ENCODE results near the gene VMP1. TPM values are rescaled to one million over a fixed set of nuclear protein-coding genes. Genes with fewer than 3 reads are reported as not detected.

VMP1 gene
- polyA plus RNA-seq, 6 donors from 2014 or later, result 37.2 to 73.1 (median 45.1) TPM

- peaks cover 0 to 5% of the 10 kb centered on the region in 2 donors for H3K36me3 Mint-ChIP-seq
Measured at GRCh38 chr17:59719526-59719925, 12.1 kb downstream of the VMP1 start.

GRCh38 chr17:59722623-59723022, 15.2 kb downstream of the VMP1 start:
- Mint-ChIP-seq H3K9me3 (no peaks in the 10 kb centered on the region), H3K27me3 (no peaks in the 10 kb centered on the region), H3K27ac (no peak overlapping the region), H3K36me3 (no peaks in the 10 kb centered on the region), H3K4me3 (no peak overlapping the region), H3K4me1 (peaks cover 10 to 27% (median 17%) of the 10 kb centered on the region in 3 donors)
- DNase-seq (no peak), ATAC-seq (ENCODE audit: low read depth in 2 of 2) (no peak)

More at GRCh38 chr17:59719526-59719925, 12.1 kb downstream of the VMP1 start:
- DNase-seq (no peak), ATAC-seq (ENCODE audit: low read depth in 2 of 2) (no peak)
- no peaks in the 10 kb centered on the region for H3K27me3 Mint-ChIP-seq
- peaks cover 15 to 36% (median 26%) of the 10 kb centered on the region in 3 donors for H3K4me1 Mint-ChIP-seq
- no peaks in the 10 kb centered on the region for H3K9me3 Mint-ChIP-seq
- H3K4me3 Mint-ChIP-seq, result no peak overlapping the region
- H3K27ac Mint-ChIP-seq, result no peak overlapping the region

- Mint-ChIP-seq H3K4me1 (peaks cover 10 to 27% (median 17%) of the 10 kb centered on the region in 3 donors), H3K9me3 (no peaks in the 10 kb centered on the region), H3K27me3 (no peaks in the 10 kb centered on the region), H3K36me3 (no peaks in the 10 kb centered on the region), H3K27ac (peak overlapping the region in 1 of 6 donors; percentile 27), H3K4me3 (no peak overlapping the region)
- DNase-seq, result no peak
- no peak for ATAC-seq (ENCODE audit: low read depth in 2 of 2)
Measured at GRCh38 chr17:59723041-59723440, 15.6 kb downstream of the VMP1 start.

GRCh38 chr17:59723607-59724006, 16.2 kb downstream of the VMP1 start:
- ATAC-seq (ENCODE audit: low read depth in 2 of 2) (no peak), DNase-seq (no peak)
- Mint-ChIP-seq H3K4me1 (peaks cover 7 to 23% (median 17%) of the 10 kb centered on the region in 3 donors), H3K27ac (peak overlapping the region in 1 of 6 donors; percentile 22), H3K36me3 (no peaks in the 10 kb centered on the region), H3K9me3 (no peaks in the 10 kb centered on the region), H3K4me3 (peak overlapping the region in 1 of 8 donors; percentile 35), H3K27me3 (no peaks in the 10 kb centered on the region)

- ATAC-seq (ENCODE audit: low read depth in 2 of 2) (no peak), DNase-seq (no peak)
- Mint-ChIP-seq H3K9me3 (no peaks in the 10 kb centered on the region), H3K27ac (no peak overlapping the region), H3K4me3 (no peak overlapping the region), H3K27me3 (no peaks in the 10 kb centered on the region), H3K4me1 (peaks cover 8 to 16% (median 12%) of the 10 kb centered on the region in 3 donors), H3K36me3 (no peaks in the 10 kb centered on the region)
Measured at GRCh38 chr17:59725691-59726090, 18.2 kb downstream of the VMP1 start.

GRCh38 chr17:59727817-59728533, 20.5 kb downstream of the VMP1 start:
- no peak for DNase-seq
- Mint-ChIP-seq H3K4me3 (no peak overlapping the region), H3K27me3 (no peaks in the 10 kb centered on the region), H3K9me3 (no peaks in the 10 kb centered on the region), H3K27ac (peak overlapping the region in 1 of 6 donors; percentile 5), H3K36me3 (no peaks in the 10 kb centered on the region), H3K4me1 (peaks cover 4 to 15% (median 7%) of the 10 kb centered on the region in 3 donors)
- ATAC-seq (ENCODE audit: low read depth in 2 of 2), result no peak

GRCh38 chr17:59730268-59730834, 22.9 kb downstream of the VMP1 start:
- no peaks in the 10 kb centered on the region for H3K36me3 Mint-ChIP-seq
- no peak overlapping the region for H3K27ac Mint-ChIP-seq
- H3K4me1 Mint-ChIP-seq, result peaks cover 0 to 7% (median 4%) of the 10 kb centered on the region in 3 donors
- H3K27me3 Mint-ChIP-seq, result no peaks in the 10 kb centered on the region
- no peak overlapping the region for H3K4me3 Mint-ChIP-seq
- DNase-seq, result no peak
- no peak for ATAC-seq (ENCODE audit: low read depth in 2 of 2)
- H3K9me3 Mint-ChIP-seq, result no peaks in the 10 kb centered on the region

GRCh38 chr17:59733697-59734096, 26.2 kb downstream of the VMP1 start:
- no peaks in the 10 kb centered on the region for H3K9me3 Mint-ChIP-seq
- H3K4me3 Mint-ChIP-seq, result no peak overlapping the region
- ATAC-seq (ENCODE audit: low read depth in 2 of 2), result no peak
- no peak overlapping the region for H3K27ac Mint-ChIP-seq
- no peaks in the 10 kb centered on the region for H3K36me3 Mint-ChIP-seq
- no peaks in the 10 kb centered on the region for H3K27me3 Mint-ChIP-seq
- DNase-seq, result no peak
- peaks cover 0 to 7% (median 4%) of the 10 kb centered on the region in 3 donors for H3K4me1 Mint-ChIP-seq

- Mint-ChIP-seq H3K36me3 (no peaks in the 10 kb centered on the region), H3K27me3 (no peaks in the 10 kb centered on the region), H3K27ac (no peak overlapping the region), H3K4me1 (peaks cover 0 to 7% (median 4%) of the 10 kb centered on the region in 3 donors), H3K9me3 (no peaks in the 10 kb centered on the region), H3K4me3 (no peak overlapping the region)
- ATAC-seq (ENCODE audit: low read depth in 2 of 2) (no peak), DNase-seq (no peak)
Measured at GRCh38 chr17:59734226-59734625, 26.8 kb downstream of the VMP1 start.

GRCh38 chr17:59737324-59737723, 29.9 kb downstream of the VMP1 start:
- Mint-ChIP-seq H3K9me3 (no peaks in the 10 kb centered on the region), H3K27ac (no peak overlapping the region), H3K4me3 (no peak overlapping the region), H3K36me3 (peaks cover 0 to 10% of the 10 kb centered on the region in 2 donors), H3K27me3 (no peaks in the 10 kb centered on the region), H3K4me1 (no peaks in the 10 kb centered on the region)
- ATAC-seq (ENCODE audit: low read depth in 2 of 2) (no peak), DNase-seq (no peak)

GRCh38 chr17:59743842-59744241, 36.4 kb downstream of the VMP1 start:
- H3K9me3 Mint-ChIP-seq, result peaks cover 0 to 4% (median 0%) of the 10 kb centered on the region in 7 donors
- H3K36me3 Mint-ChIP-seq, result peaks cover 9 to 17% of the 10 kb centered on the region in 2 donors
- peak overlapping the region in 1 of 6 donors; percentile 37 for H3K27ac Mint-ChIP-seq
- no peak overlapping the region for H3K4me3 Mint-ChIP-seq
- H3K4me1 Mint-ChIP-seq, result no peaks in the 10 kb centered on the region
- ATAC-seq (ENCODE audit: low read depth in 2 of 2) (no peak), DNase-seq (no peak)
- no peaks in the 10 kb centered on the region for H3K27me3 Mint-ChIP-seq

GRCh38 chr17:59745040-59745439, 37.6 kb downstream of the VMP1 start:
- no peak for ATAC-seq (ENCODE audit: low read depth in 2 of 2)
- H3K9me3 Mint-ChIP-seq, result peaks cover 0 to 4% (median 0%) of the 10 kb centered on the region in 7 donors
- no peaks in the 10 kb centered on the region for H3K27me3 Mint-ChIP-seq
- DNase-seq, result no peak
- H3K4me1 Mint-ChIP-seq, result no peaks in the 10 kb centered on the region
- H3K4me3 Mint-ChIP-seq, result no peak overlapping the region
- peaks cover 9 to 17% of the 10 kb centered on the region in 2 donors for H3K36me3 Mint-ChIP-seq
- H3K27ac Mint-ChIP-seq, result peak overlapping the region in 1 of 6 donors; percentile 6

GRCh38 chr17:59746849-59747445, 39.5 kb downstream of the VMP1 start:
- no peaks in the 10 kb centered on the region for H3K4me1 Mint-ChIP-seq
- H3K9me3 Mint-ChIP-seq, result peaks cover 0 to 4% (median 0%) of the 10 kb centered on the region in 7 donors
- H3K27ac Mint-ChIP-seq, result no peak overlapping the region
- DNase-seq (no peak), ATAC-seq (ENCODE audit: low read depth in 2 of 2) (no peak)
- H3K36me3 Mint-ChIP-seq, result peaks cover 8 to 9% of the 10 kb centered on the region in 2 donors
- no peak overlapping the region for H3K4me3 Mint-ChIP-seq
- H3K27me3 Mint-ChIP-seq, result no peaks in the 10 kb centered on the region

GRCh38 chr17:59748591-59748990, 41.1 kb downstream of the VMP1 start:
- Mint-ChIP-seq H3K4me3 (no peak overlapping the region), H3K9me3 (no peaks in the 10 kb centered on the region), H3K27ac (no peak overlapping the region), H3K27me3 (no peaks in the 10 kb centered on the region), H3K36me3 (no peaks in the 10 kb centered on the region), H3K4me1 (no peaks in the 10 kb centered on the region)
- ATAC-seq (ENCODE audit: low read depth in 2 of 2), result no peak
- no peak for DNase-seq
